IMR-90 (cell line): ENCODE measurements around the gene LCNL1. TPM values are rescaled to one million over a fixed set of nuclear protein-coding genes. Genes with fewer than 3 reads are reported as not detected.

Experiments used
- ATAC-seq: fragments of 200-7000 bp; cut with Tn5 transposase; 2 replicates; pipeline ENCODE4 v1.9.1; 2020; ENCODE audit warnings: low read depth, mild to moderate bottlenecking, moderate library complexity
- BruUV-seq: library from RNA; stranded (reverse); fragments of 400-500 nt; replicated peaks from 2 replicates; lab custom pipeline; 2021; lab: Mats Ljungman, UMichigan
- CTCF ChIA-PET: fragments of 300-600 bp; formaldehyde crosslinking; extraction: SDS; loops from one replicate; lab custom pipeline; 2021; ENCODE audit warnings: antibody characterized with exemption; lab: Yijun Ruan, JAX
- POLR2A ChIA-PET: fragments of 300-600 bp; sonication (Branson Sonifier 250); formaldehyde crosslinking; loops from one replicate; lab custom pipeline; 2022; ENCODE audit warnings: antibody characterized with exemption; ENCODE audit not compliant: unreplicated experiment; lab: Charles Lee
- DNase-seq: peaks from one replicate; pipeline ENCODE4 v3.0.0; 2013
- H2AFZ ChIP-seq: replicated peaks from 2 replicates; pipeline ENCODE3; 2013; ENCODE audit warnings: low read length, mild to moderate bottlenecking; ENCODE audit not compliant: poor library complexity
- H2AK5ac ChIP-seq: 2 replicates; pipeline ENCODE4 v1.6.1; 2013; ENCODE audit warnings: low read depth, low read length, inconsistent platforms
- H2AK9ac ChIP-seq: replicated peaks from 2 replicates; pipeline ENCODE3; 2013; ENCODE audit warnings: mild to moderate bottlenecking, low read depth, low read length, moderate library complexity; ENCODE audit not compliant: poor library complexity
- H2BK120ac ChIP-seq: 2 replicates; pipeline ENCODE4 v1.6.1; 2013; ENCODE audit warnings: low read depth, low read length, inconsistent platforms
- H2BK15ac ChIP-seq: 3 replicates; pipeline ENCODE4 v1.6.1; 2013; ENCODE audit warnings: low read depth, low read length, inconsistent platforms
- H2BK20ac ChIP-seq: 2 replicates; pipeline ENCODE4 v1.6.1; 2013; ENCODE audit warnings: low read depth, mild to moderate bottlenecking, inconsistent platforms, low read length, moderate library complexity
- H2BK5ac ChIP-seq: 2 replicates; pipeline ENCODE4 v1.6.1; 2013; ENCODE audit warnings: mild to moderate bottlenecking, low read depth, low read length, inconsistent platforms; ENCODE audit not compliant: poor library complexity, severe bottlenecking
- H3K14ac ChIP-seq: replicated peaks from 2 replicates; pipeline ENCODE4 v1.6.1; 2013; ENCODE audit warnings: low read depth, low read length, inconsistent platforms
- H3K18ac ChIP-seq: 2 replicates; pipeline ENCODE4 v1.6.1; 2013; ENCODE audit warnings: low read depth, low read length, control low read depth
- H3K23ac ChIP-seq: 2 replicates; pipeline ENCODE4 v1.6.1; 2013; ENCODE audit warnings: low read depth, low read length, inconsistent platforms
- H3K27ac ChIP-seq: 2 replicates; pipeline ENCODE4 v1.5.1; 2013; ENCODE audit warnings: mild to moderate bottlenecking, control low read depth, low read length; ENCODE audit not compliant: insufficient read depth
- H3K27me3 ChIP-seq: 2 replicates; pipeline ENCODE4 v1.6.1; 2013; ENCODE audit warnings: low read length; ENCODE audit not compliant: control insufficient read depth, insufficient read depth
- H3K36me3 ChIP-seq: 2 replicates; pipeline ENCODE4 v1.6.1; 2013; ENCODE audit warnings: low read length, mixed read lengths; ENCODE audit not compliant: control insufficient read depth, insufficient read depth
- H3K4ac ChIP-seq: 2 replicates; pipeline ENCODE4 v1.6.1; 2013; ENCODE audit warnings: low read depth, low read length, inconsistent platforms
- H3K4me1 ChIP-seq: 2 replicates; pipeline ENCODE4 v1.6.1; 2013; ENCODE audit warnings: low read length, mixed read lengths; ENCODE audit not compliant: control insufficient read depth, insufficient read depth
- H3K4me2 ChIP-seq: 2 replicates; pipeline ENCODE4 v1.6.1; 2013; ENCODE audit warnings: low read depth, mild to moderate bottlenecking, control low read depth, low read length, moderate library complexity
- H3K4me3 ChIP-seq: 2 replicates; pipeline ENCODE4 v1.5.1; 2013; ENCODE audit warnings: low read depth, mild to moderate bottlenecking, control low read depth, low read length, moderate library complexity; ENCODE audit not compliant: insufficient read depth
- H3K56ac ChIP-seq: 2 replicates; pipeline ENCODE4 v1.6.1; 2013; ENCODE audit warnings: low read length, inconsistent platforms; ENCODE audit not compliant: insufficient read depth; ENCODE audit errors: extremely low read depth
- H3K79me1 ChIP-seq, 2 experiments: 2 replicates each; pipeline ENCODE4 v1.6.1; 2013; ENCODE audit warnings: low read length in 2 of 2, inconsistent platforms in 1 of 2, low read depth in 1 of 2
- H3K9ac ChIP-seq: 2 replicates; pipeline ENCODE4 v1.6.1; 2013; ENCODE audit warnings: low read depth, low read length, control low read depth
- H3K9me1 ChIP-seq: 2 replicates; pipeline ENCODE4 v1.6.1; 2013; ENCODE audit warnings: low read length, inconsistent platforms; ENCODE audit not compliant: insufficient read depth
- H3K9me3 ChIP-seq: 2 replicates; pipeline ENCODE4 v1.6.1; 2013; ENCODE audit warnings: low read length; ENCODE audit not compliant: control insufficient read depth, insufficient read depth
- H4K20me1 ChIP-seq: 2 replicates; pipeline ENCODE4 v1.6.1; 2013; ENCODE audit warnings: low read length, inconsistent platforms; ENCODE audit not compliant: insufficient read depth
- H4K5ac ChIP-seq: 2 replicates; pipeline ENCODE4 v1.6.1; 2013; ENCODE audit warnings: mild to moderate bottlenecking, low read depth, low read length, control low read depth
- H4K8ac ChIP-seq, 2 experiments: 2 replicates each; pipeline ENCODE4 v1.6.1; 2013; ENCODE audit warnings: low read depth in 2 of 2, low read length in 2 of 2, control low read depth in 1 of 2, inconsistent platforms in 1 of 2
- H4K91ac ChIP-seq: 2 replicates; pipeline ENCODE4 v1.6.1; 2013; ENCODE audit warnings: low read depth, low read length, inconsistent platforms; ENCODE audit not compliant: insufficient read depth
- FOS ChIP-seq: fragments of 150-350 bp; IDR thresholded peaks from 2 replicates; pipeline ENCODE4 v1.6.1; 2016; ENCODE audit warnings: low read depth, low read length
- RAD21 ChIP-seq: IDR thresholded peaks from 2 replicates; pipeline ENCODE4 v1.6.1; 2012; ENCODE audit warnings: low read length, improper control_type of control experiment
- SMC3 ChIP-seq: fragments of 150-350 bp; IDR thresholded peaks from 2 replicates; pipeline ENCODE4 v1.6.1; 2016; ENCODE audit warnings: low read depth, mild to moderate bottlenecking, antibody characterized with exemption, low read length, moderate library complexity
- WGBS, 2 experiments: methylation state at CpG; one replicate each; pipeline versions ENCODE4 v1.1.5 to v1.1.7; 2013; ENCODE audit warnings: missing lambda C conversion rate in 2 of 2; ENCODE audit not compliant: insufficient read length in 1 of 2; ENCODE audit errors: extremely low coverage in 2 of 2; 5-methylcytosine and 5-hydroxymethylcytosine counted together
- dilution Hi-C: fragments of 300-500 bp; cut with HindIII; formaldehyde crosslinking; loops from one replicate; pipeline ENCODE4 v1.14.3; 2018; ENCODE audit warnings: low sequenced_read_pairs; ENCODE audit not compliant: unreplicated experiment
- in situ Hi-C: fragments of 300-500 bp; cut with MboI; formaldehyde crosslinking; loops from 3 replicates; pipeline ENCODE4 v1.14.3; 2019; ENCODE audit warnings: low sequenced_read_pairs, inconsistent platforms, mixed read lengths
- intact Hi-C: fragments of 100-400 bp; cut with micrococcal nuclease; formaldehyde crosslinking; loops from 2 replicates; pipeline ENCODE4 v1.10.0; 2022
- polyA plus RNA-seq, 3 experiments: library from polyadenylated mRNA; depleted of rRNA; stranded (reverse); fragments of >200 nt; gene quantifications; 2 replicates each; pipeline ENCODE4 v1.2.3, GENCODE V29; 2012; ENCODE audit warnings: low replicate concordance in 1 of 3
- total RNA-seq: library from RNA; depleted of rRNA; stranded (reverse); fragments of >200 nt; gene quantifications from 2 replicates; pipeline ENCODE4 v1.2.3, GENCODE V29; 2012
- TF ChIP-seq, protein P1 (sequence below): conservative IDR thresholded peaks from 2 replicates; pipeline ENCODE4 v1.5.1; 2012; ENCODE audit warnings: mild to moderate bottlenecking, low read depth, low read length, improper control_type of control experiment
- TF ChIP-seq, protein P2 (sequence below): fragments of 150-350 bp; IDR thresholded peaks from 2 replicates; pipeline ENCODE4 v1.6.1; 2017; ENCODE audit warnings: mild to moderate bottlenecking, antibody characterized with exemption, low read length, low read depth

The LCNL1 gene
- total and polyA plus RNA-seq, 2 of the 4 experiments (the other 2 are of a cell fraction), result 0.15 TPM; not detected in 1

DNA sequence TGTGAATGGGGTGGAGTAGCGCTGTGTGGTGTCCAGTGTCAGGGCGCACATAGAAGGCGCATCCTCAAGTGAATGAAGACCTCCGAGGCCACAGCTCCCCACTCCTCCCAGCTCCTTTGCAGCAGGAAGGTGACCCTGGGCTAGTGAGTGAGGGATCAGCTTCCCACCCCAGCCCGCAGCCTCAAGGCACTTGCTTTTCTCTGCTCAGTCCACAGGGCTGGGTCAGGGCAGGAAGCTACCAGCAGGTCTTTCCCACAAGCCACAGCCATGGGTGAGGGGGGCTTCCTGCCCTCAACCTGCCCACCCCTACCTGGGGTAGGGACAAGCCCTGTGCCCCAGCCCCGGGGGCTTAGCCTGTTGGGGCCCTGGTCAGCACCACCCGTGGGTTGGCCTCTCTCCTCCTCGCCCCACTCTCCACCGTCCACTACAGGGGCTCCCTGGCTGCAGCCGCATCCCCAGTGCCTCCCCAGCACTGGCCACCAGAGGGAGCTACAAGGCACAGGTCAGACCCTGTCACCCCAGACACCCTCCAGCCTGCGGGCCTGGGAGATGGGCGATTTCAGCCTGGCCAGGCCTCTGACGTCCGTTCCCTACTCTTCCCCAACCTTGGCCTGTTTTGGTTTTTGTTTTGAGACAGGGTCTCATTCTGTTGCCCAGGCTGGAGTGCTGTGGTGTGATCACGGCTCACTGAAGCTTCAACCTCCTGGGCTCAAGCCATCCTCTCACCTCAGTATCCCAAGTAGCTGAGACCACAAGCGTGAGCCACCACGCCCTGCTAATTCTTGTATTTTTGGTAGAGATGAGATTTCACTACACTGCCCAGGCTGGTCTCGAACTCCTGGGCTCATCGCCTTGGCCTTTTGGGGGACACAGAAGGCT is 46.5 kb downstream of the LCNL1 start:
- Histone ChIP-seq H3K4me2 (peak overlapping the region; percentile 85; the same call in 1 of the 2 replicates), H4K5ac (no peak overlapping the region), H3K9me3 (no peaks in the 10 kb centered on the region), H3K9ac (no peak overlapping the region), H3K56ac (no peak overlapping the region), H2BK15ac (no peak overlapping the region), H2BK5ac (no peak overlapping the region), H3K36me3 (no peaks in the 10 kb centered on the region), H2AFZ (peak overlapping the region; percentile 92), H3K4ac (no peak overlapping the region), H3K9me1 (peaks cover 4% of the 10 kb centered on the region; the same call in 1 of the 2 replicates), H2AK9ac (peak overlapping the region; percentile 90), H4K91ac (no peak overlapping the region), H2AK5ac (peak overlapping the region; percentile 30; the same call in 1 of the 2 replicates), H3K4me1 (peaks cover 5% of the 10 kb centered on the region), H2BK20ac (no peak overlapping the region), H3K18ac (no peak overlapping the region), H2BK120ac (no peak overlapping the region), H3K79me1 (peaks cover 0 to 7% of the 10 kb centered on the region in 2 experiments; a peak in 2 of 4 replicates), H3K27ac (no peak overlapping the region), H4K8ac (no peak overlapping the region), H3K27me3 (peaks cover 2% of the 10 kb centered on the region; the same call in 1 of the 2 replicates), H4K20me1 (no peaks in the 10 kb centered on the region; the same call in 1 of the 2 replicates), H3K23ac (no peak overlapping the region), H3K4me3 (no peak overlapping the region; the same call in 1 of the 2 replicates), H3K14ac (no peak overlapping the region)
- ATAC-seq (peak; percentile 69), DNase-seq (peak; percentile 36)
- TF ChIP-seq, protein P1, sequence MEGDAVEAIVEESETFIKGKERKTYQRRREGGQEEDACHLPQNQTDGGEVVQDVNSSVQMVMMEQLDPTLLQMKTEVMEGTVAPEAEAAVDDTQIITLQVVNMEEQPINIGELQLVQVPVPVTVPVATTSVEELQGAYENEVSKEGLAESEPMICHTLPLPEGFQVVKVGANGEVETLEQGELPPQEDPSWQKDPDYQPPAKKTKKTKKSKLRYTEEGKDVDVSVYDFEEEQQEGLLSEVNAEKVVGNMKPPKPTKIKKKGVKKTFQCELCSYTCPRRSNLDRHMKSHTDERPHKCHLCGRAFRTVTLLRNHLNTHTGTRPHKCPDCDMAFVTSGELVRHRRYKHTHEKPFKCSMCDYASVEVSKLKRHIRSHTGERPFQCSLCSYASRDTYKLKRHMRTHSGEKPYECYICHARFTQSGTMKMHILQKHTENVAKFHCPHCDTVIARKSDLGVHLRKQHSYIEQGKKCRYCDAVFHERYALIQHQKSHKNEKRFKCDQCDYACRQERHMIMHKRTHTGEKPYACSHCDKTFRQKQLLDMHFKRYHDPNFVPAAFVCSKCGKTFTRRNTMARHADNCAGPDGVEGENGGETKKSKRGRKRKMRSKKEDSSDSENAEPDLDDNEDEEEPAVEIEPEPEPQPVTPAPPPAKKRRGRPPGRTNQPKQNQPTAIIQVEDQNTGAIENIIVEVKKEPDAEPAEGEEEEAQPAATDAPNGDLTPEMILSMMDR, result peak; percentile 74
- TF ChIP-seq, protein P2, sequence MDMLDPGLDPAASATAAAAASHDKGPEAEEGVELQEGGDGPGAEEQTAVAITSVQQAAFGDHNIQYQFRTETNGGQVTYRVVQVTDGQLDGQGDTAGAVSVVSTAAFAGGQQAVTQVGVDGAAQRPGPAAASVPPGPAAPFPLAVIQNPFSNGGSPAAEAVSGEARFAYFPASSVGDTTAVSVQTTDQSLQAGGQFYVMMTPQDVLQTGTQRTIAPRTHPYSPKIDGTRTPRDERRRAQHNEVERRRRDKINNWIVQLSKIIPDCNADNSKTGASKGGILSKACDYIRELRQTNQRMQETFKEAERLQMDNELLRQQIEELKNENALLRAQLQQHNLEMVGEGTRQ, result no peak
- TF ChIP-seq FOS (no peak), SMC3 (peak; percentile 43), RAD21 (peak; percentile 41; the same call in 1 of the 2 replicates)
- in situ Hi-C loops (no loop called here), dilution Hi-C loops (no loop called here), intact Hi-C loops (loop anchor here (1.0 to 2.0 kb wide), 2 partner anchors 22 to 242 kb away; no protein-coding TSS in a partner anchor)
- BruUV-seq, result no TSS peak
- POLR2A ChIA-PET, result no interaction called here
- CTCF ChIA-PET, result interaction anchor here (0.5 to 1.4 kb wide), 13 partner anchors 17 to 240 kb away, joined by 3 to 9 read pairs (median 3); partner anchors contain the start of genes AJM1, NPDC1, PAXX and SAPCD2
- WGBS, 2 experiments, result 100% methylated on average over 2 of the region's 19 CpGs; no CpG with 5 or more reads in 1 of the 2 experiments
